Measurements from ENCODE around the gene ASAH2.

GRCh38 chr10:50289196-50289595 lies 37.9 kb upstream of the ASAH2 start:
- TF ChIP-seq CTCF (IDR thresholded peaks at IDR 0.05) (no peak), POLR2A (IDR thresholded peaks at IDR 0.05) (no peak)
